22Rv1 (cell line): Measurements from ENCODE around the gene OCRL.

Experiments used
- H3K27ac ChIP-seq: fragments of 450-650 bp; 2 replicates; pipeline ENCODE4 v1.5.1; 2017
- CTCF ChIP-seq: fragments of 450-650 bp; IDR thresholded peaks from 2 replicates; pipeline ENCODE4 v1.5.1; 2017; ENCODE audit warnings: mild to moderate bottlenecking
- ZFX ChIP-seq: fragments of 450-650 bp; IDR thresholded peaks from 2 replicates; pipeline ENCODE4 v1.6.1; 2017; ENCODE audit warnings: antibody characterized with exemption, borderline replicate concordance

The OCRL gene

GRCh38 chrX:129606918-129607317 is 66.9 kb downstream of the OCRL start:
- TF ChIP-seq ZFX (no peak), CTCF (peak; percentile 48)
- peak overlapping the region; percentile 52; the same call in 1 of the 2 replicates for H3K27ac ChIP-seq

- no peak overlapping the region for H3K27ac ChIP-seq
- TF ChIP-seq CTCF (no peak), ZFX (no peak)
These were observed 68.4 kb downstream of the OCRL start for GRCh38 chrX:129608496-129608895.

GRCh38 chrX:129609395-129609794 is 69.3 kb downstream of the OCRL start:
- no peak overlapping the region for H3K27ac ChIP-seq

GRCh38 chrX:129612396-129612795 is 72.3 kb downstream of the OCRL start:
- TF ChIP-seq CTCF, result no peak
- no peak for TF ChIP-seq ZFX
- H3K27ac ChIP-seq, result no peak overlapping the region

More at GRCh38 chrX:129609395-129609794, 69.3 kb downstream of the OCRL start:
- no peak for TF ChIP-seq ZFX
- TF ChIP-seq CTCF, result peak; percentile 20; the same call in 1 of the 2 replicates

- no peak for TF ChIP-seq CTCF
- no peak for TF ChIP-seq ZFX
- H3K27ac ChIP-seq, result no peak overlapping the region
These were observed 73.5 kb downstream of the OCRL start for GRCh38 chrX:129613596-129613995.

- TF ChIP-seq CTCF (no peak), ZFX (no peak)
- H3K27ac ChIP-seq, result no peak overlapping the region
These were observed 74.6 kb downstream of the OCRL start for GRCh38 chrX:129614481-129615255.

GRCh38 chrX:129617420-129617819 is 77.4 kb downstream of the OCRL start:
- H3K27ac ChIP-seq, result no peak overlapping the region
- no peak for TF ChIP-seq ZFX
- no peak for TF ChIP-seq CTCF
